Amniotic epithelial cell (primary cell): ENCODE results near the gene SPECC1.
"Not testable (repeated sequence)": the region's sequence is repeated elsewhere in the genome, so short reads cannot be mapped to it uniquely, and the experiment has no call there.

Experiments used
- DNase-seq: peaks from one replicate; pipeline ENCODE4 v3.0.0-alpha.2; 2010; ENCODE audit warnings: low read depth

The SPECC1 gene

DNA sequence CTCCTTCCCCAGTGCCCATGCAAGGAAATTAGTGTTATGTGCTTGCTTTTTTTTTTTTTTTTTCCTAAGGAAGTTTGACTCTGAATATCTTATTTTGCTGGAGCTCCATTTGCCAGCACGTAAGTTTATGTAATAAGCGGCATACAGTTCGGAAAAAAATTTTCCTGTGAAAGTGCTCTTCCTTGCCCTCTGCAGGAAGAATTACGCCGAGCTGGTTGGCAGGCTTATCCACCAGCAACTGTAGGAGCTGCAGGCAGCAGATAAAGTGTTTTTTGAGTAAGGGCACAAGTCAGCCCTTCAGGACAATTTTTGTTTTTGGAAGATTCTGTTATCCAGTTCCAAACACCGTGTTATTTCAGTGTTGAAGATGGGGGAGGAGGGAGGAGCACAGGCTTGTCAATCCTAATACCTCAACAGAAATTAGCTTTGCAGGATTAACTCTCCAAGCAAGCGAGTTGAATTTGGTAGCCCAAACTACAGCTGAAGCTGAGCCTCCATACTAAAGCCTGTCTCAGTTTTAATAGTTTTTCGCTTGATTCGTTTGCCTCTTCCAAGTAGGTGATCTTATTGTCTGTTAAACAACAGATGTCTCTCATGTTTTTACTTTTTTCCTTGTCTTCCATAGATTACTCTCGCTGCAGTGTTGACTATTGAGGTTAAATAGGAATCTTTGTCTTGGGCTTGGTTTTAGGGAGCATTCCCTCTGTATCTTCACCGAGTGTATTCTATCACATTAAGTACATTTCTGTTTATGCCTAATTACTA lies 1.1 kb downstream of the SPECC1 start:
- DNase-seq: peak; percentile 69

DNA sequence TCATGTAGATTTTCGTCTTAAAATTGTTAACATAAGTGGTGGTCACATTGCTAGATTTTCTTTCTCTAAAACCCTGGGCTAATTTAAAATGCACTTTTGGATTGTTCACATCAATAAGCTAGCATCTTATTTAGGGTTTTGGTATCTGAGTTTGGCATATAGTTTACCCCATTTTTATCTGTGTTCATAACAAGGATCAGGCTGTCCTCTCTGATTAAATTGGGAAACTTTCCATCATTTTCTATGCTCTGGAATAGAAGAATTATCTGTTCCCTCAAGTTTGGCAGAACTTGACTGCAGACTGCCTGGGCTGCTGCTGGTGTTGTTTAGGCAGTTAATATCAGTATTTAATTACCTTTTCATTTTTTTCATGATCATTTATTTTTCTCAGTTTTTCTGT lies 1.8 kb downstream of the SPECC1 start:
- no peak for DNase-seq

DNA sequence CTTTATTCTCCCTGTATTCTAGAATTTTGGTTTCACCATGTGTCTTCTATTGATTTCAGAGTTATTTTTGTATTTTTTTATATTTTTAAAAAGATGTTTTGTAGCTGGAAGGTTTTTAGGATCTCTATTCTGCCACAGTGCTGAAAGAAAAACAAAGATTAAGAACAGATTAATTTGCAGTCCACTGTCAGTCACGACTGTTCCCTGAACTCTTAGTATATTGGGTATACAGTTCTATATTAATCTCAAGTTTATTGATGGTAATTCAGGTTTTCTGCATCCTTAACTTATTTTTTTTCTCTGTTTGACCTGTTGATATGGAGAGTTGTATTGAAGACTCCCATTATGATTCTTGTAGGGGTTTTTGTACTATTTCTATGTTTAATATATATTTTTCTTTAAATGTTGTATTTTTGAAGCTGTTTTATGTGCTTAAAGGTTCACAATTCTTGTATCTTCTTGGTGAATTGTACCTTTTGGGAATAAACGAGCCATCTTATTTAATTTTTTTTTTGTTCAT lies 2.9 kb downstream of the SPECC1 start:
- DNase-seq: no peak

DNA sequence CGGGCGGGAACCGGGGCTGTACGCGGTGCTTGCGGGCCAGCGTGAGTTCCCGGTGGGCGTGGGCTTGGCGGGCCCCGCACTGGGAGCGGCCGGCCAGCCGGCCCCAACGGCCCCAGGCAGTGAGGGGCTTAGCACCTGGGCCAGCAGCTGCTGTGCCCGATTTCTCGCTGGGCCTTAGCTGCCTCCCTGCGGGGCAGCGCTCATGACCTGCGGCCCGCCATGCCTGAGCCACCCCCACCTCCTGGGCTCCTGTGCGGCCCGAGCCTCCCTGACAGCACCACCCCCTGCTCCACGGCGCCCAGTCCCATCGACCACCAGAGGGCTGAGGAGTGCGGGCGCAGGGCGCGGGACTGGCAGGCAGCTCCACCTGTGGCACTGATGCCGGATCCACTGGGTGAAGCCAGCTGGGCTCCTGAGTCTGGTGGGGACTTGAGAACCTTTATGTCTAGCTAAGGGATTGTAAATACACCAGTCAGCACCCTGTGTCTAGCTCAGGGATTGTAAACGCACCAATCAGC lies 7.4 kb downstream of the SPECC1 start:
- not testable (repeated sequence) for DNase-seq

DNA sequence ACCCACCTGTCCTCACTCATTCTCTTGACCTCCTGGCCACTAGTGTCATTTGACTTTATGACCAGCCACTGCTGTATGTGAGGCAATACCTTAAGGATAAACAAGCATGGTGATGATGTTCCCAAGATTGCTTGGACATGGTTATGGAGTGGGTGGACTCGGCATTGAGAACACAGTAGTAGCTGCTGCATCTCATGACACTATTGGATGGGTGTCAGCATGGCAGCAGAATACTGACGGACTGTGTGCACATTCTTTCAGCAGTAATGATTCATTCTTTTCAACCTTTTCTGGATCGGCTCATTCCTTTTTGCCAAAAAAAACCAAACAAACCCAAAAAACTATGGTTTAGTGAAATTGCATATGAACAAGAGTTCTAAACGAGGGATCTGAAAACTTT lies 13.5 kb downstream of the SPECC1 start:
- no peak for DNase-seq

DNA sequence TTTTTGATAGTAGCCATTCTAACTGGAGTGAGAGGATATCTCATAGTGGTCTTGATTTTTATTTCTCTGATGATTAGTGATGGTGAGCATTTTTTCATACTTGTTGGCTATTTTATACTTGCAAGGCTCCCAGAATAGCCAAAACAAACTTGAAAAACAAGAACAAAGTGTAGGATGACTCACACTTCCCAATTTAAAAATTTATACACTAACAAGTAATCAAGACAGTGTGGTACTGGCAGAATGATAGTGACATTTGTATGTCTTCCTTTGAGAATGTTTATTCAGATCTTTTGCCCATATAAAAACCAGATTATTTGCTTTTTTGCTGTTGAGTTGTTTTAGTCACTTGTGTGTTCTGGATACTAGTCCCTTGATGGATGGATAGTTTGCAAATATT lies 17.8 kb downstream of the SPECC1 start:
- no peak for DNase-seq

DNA sequence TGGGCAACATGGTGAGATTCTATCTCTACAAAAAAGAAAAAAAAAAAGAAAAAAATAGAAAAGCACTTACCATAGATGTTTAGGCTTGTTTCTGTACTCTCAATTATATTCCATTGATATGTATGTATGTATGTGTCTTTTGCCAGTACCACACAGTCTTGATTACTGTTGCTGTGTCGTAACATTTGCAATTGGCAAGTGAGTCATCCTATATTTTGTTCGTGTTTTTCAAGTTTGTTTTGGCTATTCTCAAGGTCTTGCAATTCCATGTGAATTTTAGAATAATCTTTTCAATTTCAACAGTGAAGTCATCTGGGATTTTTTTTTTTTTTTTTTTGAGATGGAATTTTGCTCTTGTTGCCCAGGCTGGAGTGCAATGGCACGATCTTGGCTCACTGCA lies 19.3 kb downstream of the SPECC1 start:
- DNase-seq: peak; percentile 46

DNA sequence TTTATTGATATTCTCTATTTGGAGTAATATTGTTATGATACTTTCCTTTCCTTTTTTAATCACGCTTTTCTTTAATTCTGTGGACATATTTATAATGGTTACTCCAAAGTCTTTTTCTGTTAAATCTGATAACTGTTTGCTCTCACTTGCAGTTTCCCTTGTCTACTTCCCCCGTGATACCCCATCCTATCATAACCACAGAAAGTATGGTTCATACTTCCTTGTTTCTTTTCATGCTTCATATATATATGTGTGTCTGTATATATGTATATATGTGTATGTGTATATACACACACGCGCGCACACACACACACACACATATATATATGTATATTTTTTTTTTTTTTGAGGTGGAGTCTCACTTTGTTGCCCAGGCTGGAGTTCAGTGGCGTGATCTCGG lies 23.5 kb downstream of the SPECC1 start:
- DNase-seq: no peak

DNA sequence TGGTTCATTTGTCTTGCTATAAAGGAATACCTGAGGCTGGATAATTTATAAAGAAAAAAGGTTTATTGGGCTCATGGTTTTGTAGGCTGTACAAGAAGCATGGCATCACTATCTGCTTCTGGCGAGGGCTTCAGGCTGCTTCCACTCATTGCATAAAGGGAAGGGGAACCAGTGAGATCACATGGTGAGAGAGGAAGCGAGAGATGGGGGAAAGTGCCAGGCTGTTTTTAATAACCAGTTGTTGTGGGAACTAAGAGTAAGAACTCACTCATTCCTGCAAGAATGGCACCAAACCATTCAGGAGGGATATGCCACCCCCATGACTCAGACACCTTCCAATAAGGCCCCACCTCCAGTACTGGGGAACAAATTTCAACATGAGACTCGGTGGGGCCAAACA lies 24.3 kb downstream of the SPECC1 start:
- no peak for DNase-seq

DNA sequence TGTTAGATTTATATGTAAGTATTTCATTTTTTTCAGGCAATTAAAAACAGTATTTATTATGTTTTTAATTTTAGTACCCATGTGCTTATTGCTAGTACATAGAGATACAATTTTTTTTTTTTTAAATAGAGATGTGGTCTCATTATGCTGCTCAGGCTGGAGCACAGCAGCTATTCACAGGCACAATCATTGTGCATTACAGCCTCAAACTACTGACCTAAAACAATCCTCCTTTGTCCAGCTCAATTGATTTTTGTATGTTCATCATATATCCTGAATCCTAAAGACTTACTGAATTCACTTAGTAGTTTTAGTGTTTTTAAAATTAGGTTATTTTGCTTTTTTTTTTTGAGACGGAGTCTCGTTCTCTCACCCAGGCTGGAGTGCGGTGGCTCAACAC lies 26.3 kb downstream of the SPECC1 start:
- no peak for DNase-seq

DNA sequence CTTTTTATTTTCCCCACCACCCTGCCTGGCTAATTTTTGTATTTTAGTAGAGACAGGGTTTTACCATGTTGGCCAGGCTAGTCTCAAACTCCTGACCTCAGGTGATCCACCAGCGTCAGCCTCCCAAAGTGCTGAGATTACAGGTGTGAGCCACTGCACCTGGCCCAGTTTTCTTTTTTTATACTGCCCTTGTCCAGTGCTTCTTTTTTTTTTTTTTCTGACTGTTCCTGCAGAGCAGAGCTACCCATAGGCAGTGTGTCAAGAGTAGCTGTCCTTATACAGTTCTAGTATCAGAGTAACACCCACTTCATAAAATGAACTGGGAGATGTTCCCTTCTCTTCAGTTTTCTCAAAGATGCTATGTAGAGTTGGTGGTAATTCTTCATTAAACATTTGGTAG lies 28.1 kb downstream of the SPECC1 start:
- not testable (repeated sequence) for DNase-seq

DNA sequence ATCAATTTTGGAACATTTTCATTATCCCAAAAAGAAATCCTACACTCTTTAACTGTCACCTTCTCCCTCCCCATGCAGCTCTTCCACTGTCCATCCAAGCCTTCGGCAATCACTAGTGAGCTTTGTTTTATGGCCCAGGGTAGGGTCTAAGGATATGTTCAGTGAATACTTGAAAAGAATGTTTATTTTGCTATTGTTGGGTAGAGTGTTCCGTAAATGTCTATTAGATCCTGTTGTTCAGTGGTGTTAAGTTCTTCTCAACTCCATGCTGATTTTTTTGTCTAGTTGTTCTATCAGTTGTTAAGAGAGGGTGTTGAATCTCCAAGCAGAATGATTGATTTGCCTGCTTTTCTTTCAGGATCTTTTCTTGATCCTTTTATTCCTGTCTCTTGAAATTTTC lies 29.9 kb downstream of the SPECC1 start:
- no peak for DNase-seq

DNA sequence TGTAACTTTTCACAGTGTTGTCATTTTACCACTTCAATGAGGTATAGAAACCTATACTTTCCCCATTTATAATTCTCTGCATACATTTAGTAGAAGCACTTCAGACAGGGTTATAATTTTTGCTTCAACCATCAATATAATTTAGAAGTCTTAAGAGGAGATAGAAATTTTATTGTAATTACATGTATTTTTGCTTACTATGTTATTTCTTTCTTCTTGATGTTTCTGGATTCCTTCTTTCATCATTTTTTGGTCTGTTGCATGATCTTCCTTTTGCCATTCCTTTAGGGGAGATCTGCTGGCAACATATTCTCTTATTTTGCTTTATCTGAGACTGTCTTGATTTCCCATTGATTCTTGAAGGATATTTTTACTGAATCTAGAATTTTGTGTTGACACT lies 31.1 kb downstream of the SPECC1 start:
- DNase-seq: no peak

DNA sequence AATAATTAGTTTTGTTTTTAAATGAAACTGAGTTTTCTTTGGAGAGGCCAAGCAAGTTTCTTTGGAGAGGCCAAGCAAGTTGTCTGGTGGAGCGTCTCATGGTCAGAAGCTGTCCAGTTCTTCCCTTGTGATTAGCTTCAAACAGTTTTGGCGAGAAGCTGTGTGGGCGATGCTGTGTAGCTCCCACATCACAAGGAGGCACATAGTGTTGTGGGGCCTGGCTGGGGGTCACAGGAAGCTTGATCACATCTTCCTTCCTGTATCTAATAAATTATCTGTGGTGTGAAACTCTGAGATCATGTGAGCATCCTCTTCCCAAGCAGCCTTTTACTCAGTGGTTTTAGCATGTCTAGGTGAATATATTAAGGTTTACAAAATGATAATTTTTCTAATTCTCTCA lies 33.9 kb downstream of the SPECC1 start:
- no peak for DNase-seq

DNA sequence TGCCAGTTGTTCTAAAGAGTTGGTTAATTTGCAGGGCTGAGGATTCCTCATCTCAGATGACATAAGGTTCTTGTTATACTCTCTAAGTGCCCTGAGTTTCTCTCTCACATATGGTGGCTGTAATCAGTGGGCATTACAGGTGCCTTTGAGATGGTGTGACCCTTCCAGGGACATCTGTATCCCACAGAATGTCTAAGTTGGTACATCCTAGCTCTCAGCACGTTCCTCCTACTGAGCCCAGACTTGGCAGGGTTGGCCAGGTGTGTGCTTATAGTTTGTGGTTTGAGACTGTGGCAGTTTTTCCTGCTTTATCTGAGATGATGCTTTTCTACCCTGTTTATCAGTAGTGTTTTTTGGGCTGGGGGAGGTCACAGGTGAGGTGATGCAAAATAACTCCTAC lies 36.3 kb downstream of the SPECC1 start:
- no peak for DNase-seq

DNA sequence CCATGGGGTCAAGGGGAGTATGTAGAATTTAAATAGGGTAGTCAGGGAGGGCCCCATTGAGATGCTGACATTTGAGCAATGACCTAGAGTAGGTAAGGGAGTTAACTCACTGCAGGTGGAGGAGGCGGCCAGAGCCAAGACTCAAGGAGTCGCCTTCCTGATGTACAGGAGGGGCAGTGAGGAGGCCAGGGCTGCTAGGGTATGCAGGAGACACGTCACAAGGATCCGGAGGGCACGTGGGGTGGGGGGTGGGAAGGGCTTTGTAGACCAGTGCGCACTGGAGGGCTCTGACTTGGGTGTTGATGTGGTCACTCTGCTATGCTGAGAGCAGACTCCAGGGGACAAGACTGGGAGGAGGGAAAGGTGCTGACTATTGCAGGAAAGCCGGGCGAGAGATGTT lies 37.5 kb downstream of the SPECC1 start:
- DNase-seq: no peak

DNA sequence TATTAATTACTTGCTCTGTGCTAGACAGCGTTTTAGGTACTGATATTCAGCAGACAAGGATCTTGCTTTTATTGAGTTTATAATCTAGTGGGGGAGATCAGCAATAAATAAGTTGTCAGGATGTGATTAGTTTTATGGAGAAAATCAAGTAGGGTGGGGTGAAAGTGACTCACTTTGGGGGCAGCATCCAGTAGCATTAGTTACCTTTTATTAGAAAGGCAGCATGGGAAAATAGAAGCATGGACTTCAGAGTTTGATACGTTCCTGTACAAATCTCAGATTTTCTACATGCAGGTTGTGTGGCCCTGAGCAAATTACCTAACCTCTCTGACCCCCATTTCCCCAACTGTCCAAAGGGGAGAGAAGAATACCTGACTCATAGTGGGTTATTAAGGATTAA lies 42.5 kb downstream of the SPECC1 start:
- DNase-seq: no peak

DNA sequence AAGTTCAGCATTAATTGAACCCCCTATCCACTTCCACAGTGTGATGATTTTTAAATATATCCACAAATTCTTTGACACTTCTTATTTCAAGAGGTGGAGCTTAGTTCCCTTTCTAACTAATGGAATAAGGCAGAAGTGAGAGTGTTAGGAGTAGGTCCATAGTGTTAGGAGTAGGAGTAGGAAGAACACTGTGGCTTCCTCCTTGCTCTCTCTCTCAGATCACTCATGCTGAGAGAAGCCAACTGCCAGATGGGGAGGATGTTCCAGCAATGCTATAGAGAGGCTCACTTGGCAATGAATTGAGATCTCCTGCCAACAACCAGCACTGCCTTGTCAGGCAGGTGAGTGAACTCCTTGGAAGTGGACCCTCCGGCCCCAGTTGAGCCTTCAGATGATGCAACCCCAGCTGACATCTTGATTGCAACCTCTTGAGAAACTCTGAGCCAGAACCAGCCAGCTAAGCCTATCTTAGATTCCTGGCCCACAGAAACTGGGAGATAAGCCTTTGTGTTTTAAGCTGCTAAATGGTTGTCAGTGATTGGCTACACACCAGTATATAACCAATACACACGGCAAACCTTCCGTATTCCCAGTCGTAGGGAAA lies 44.3 kb downstream of the SPECC1 start:
- DNase-seq: no peak

DNA sequence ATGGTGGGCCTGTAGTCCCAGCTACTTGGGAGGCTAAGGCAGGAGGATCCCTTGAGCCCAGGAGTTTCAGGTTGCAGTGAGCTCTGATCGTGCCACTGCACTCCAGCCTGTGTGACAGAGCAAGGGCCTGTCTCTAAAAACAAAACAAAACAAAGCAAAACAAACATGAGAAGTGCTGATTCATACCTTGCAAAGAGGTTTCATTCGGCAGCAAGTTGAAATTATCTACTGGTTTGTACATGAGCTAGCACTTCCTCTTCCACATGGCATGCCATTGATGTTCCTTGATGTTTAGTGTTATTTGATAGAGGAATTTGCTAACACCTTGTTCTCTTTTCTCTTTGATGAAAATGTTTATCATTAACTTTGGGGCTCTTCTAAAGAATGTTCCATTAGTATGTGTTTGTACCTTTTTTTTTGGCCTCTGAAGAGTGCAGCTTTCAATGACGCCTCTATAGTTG lies 50.6 kb downstream of the SPECC1 start:
- DNase-seq: no peak

DNA sequence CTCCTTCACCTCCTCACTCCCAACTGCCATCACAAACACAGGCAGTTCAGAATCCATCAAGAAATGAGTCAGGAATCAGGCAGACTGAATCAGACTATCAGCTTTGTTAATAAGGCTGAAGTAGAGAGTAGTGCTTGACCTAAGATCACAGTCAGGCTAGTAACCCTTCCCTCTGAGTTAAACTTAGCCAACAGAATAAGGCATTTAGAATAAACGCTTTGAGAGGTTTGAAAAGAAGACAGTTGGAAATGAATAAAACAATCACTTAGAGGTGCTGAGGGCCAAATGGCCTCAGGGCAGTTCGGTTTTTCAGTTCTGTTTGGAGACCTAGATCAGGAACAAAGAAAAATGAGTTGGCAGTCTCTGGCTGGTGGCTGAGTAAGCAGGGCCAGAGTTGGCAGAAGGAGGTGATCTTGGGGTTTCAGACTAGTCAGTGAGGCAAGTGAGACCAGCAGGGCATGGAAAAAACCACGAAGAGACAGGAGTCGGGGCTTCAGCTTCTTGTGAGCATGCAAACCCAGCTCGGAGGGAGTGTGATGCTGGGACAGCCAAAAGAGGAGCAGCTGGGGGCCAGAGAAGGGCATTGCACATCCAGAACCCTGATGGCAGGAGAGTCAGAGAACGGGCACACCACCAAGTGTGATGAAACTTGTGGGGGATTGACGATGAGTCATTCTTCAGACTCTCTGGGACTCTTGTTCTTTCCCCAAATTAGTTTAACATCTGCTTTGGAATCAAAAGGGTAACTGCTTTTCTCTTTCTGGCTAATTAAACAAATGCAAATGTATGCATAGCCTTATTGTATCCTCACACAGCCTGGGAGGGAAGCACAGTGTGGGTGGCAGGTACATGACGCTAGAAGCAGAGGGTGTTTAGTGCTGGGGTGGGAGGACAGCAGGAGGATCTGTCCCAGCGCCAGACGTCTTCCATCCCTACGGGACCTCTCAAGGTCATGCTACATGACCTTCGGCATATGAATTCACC lies 54.8 kb downstream of the SPECC1 start:
- peak; percentile 80 for DNase-seq

DNA sequence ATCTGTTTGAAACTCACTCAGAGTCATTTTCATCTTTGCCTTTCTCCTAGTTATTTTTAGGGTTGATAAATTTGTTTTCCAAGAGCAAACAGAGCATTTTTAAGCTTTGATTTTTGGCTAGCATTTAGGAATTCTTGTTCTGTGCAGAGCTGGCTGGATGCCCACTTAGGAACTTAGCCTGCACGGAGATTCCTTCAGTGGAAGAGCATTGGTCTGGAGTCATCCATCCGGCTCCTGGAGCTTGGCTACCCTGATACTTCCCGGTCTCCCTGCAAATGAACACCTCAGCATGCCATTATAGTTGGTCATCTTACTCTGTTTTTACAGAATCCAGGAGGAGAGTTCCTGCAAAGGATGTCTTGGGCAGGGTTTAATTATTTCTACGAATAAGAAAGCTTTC lies 57.1 kb downstream of the SPECC1 start:
- peak; percentile 23 for DNase-seq

DNA sequence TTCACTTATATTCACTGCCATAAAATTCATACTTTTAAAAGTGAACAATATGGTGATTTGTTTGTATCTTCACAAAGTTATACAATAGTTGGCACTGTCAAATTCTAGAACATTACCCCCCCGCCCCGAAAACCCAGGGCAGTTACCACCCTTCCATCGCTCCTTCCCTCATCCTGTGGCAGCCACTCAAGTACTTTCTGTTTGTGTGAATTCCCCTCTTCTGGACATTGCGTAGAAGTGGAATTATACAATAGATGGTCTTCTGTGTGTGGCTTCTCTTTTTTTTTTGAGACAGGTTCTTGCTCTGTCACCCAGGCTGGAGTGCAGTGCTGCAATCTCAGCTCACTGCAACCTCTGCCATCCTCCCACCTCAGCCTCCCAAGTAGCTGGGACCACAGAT lies 58.6 kb downstream of the SPECC1 start:
- no peak for DNase-seq
